ENCODE data around the gene TAS2R30.

The TAS2R30 gene, protein sequence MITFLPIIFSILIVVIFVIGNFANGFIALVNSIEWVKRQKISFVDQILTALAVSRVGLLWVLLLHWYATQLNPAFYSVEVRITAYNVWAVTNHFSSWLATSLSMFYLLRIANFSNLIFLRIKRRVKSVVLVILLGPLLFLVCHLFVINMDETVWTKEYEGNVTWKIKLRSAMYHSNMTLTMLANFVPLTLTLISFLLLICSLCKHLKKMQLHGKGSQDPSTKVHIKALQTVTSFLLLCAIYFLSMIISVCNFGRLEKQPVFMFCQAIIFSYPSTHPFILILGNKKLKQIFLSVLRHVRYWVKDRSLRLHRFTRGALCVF

DNA sequence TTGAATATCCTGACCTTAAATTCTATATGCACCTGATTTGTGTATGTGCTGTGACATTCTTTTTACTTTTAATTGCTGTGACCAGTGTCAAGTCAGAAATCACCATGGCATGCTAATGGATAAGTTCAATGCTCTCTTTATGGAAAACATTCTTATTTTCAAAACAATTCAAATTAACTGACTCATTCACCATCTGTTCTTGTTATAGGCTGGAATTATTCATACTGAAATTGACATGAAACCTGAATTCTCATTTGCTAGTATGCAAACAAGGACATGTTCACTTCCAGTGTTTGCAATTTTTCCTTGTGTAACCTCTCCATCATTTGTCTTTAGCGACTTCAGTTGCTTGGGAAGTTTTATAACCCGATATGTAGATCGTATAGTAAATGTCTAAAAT is at the start of gene TAS2R30:
Gene TAS2R30, minus strand, starts transcription at position 340 of the 400 bp plus-strand sequence. CDS start 400 bp downstream, outside the sequence.
- no peak for DNase-seq

DNA sequence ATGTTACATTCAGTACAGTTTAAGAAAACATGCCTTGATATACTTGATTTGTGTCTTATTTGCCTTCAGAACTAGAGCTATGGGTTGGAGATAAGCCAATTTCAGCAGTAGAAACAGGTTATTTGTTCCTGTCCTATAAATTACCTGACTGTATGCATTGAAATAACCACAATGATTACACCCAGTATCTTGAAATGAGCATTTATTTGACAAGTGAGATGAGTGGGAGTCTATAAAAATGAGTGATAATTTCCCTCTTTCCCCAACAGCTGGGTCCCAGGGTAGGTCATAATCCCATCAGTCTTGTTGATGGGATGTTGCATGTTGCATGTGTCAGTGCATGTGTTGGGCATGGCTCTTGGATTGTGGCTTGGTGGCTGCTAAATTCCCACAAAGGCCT is 48.6 kb upstream of the TAS2R30 start:
- DNase-seq = no peak

DNA sequence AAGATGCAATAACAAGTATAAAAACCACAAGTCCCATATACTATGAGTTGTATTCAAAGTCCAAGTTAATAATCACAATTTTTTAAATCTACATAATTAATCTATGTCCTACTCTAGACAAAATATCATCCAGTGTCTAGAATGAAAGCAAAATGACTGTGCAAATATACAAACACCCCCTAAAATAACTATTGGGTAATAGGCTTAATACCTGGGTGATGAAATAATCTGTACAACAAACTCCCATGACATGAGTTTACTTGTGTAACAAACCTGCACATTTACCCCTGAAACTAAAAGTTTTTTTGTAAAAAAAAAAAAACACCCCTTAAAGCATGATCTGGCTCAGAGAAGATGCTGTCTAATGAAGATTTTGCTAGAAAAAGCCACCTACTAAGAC is 48.1 kb upstream of the TAS2R30 start:
- no peak for DNase-seq

DNA sequence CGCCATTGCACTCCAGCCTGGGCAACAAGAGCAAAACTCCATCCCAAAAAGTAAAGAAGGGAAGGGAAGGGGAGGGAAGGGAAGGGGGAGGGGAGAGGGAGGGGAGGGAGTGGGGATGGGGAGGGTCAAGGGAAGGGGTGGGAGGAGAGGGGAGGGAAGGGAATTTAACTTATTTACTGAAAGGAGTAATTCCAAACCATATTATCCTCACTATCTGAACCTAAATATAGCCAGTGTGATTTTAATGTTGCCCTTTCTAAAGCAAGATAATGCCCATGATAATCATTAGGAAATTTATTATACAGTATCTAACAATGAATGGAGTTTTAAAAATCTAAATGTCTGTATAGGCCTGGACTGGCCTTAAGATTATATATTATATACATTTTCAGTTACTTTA is 43.8 kb upstream of the TAS2R30 start:
- DNase-seq = no peak

DNA sequence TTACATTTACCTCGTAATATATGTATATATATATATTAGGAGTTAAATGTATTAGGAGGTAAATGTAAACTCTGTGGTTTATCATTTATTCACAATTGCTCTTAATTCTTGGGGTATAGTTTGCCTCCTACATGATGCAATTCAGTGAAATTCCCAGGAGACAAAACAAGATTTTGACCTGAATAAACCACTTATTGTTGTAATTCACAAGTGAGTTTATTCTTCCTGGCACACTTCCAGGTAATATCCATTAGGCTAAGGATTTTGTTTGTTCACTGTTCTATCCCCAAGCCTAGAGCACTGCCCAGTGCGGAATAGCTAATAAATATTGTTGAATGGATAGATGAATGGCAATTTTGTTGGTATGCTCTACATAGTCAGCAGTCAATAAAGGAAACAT is 39.6 kb upstream of the TAS2R30 start:
- DNase-seq = no peak

DNA sequence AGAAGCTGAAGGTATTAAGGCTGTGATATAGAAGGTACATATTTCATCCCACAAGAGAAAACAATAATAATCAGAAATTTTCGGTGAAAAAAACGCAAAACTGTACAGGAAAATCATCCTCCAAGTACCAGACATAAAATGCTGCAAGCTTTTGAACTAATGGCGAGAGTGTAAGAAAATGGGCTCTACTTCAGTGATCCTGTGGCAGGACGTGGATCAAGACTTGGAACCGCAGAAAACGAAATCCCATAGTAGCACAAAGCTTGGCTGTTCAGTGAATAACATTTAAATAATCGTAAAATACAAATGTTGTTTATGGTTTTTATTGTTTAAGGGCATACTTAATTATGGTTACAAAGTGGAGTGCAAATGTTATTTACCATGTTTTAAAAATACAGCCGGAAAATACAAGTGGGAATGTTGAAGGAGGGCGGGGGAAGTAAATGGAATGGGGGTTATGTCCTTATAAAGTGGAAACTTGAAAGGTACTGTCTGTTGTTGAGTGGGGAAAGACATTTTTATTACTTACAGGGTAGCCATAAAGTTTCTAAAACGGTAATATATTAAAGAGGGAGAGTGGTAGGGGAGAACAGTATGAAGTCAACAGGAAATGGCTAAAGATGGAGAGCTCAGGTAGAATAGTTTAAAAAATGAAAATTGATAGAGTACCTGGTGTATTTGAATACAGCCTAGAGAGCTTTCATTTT is 37.7 kb upstream of the TAS2R30 start:
- peak in 1 of 2 experiments; percentile 58 for DNase-seq

DNA sequence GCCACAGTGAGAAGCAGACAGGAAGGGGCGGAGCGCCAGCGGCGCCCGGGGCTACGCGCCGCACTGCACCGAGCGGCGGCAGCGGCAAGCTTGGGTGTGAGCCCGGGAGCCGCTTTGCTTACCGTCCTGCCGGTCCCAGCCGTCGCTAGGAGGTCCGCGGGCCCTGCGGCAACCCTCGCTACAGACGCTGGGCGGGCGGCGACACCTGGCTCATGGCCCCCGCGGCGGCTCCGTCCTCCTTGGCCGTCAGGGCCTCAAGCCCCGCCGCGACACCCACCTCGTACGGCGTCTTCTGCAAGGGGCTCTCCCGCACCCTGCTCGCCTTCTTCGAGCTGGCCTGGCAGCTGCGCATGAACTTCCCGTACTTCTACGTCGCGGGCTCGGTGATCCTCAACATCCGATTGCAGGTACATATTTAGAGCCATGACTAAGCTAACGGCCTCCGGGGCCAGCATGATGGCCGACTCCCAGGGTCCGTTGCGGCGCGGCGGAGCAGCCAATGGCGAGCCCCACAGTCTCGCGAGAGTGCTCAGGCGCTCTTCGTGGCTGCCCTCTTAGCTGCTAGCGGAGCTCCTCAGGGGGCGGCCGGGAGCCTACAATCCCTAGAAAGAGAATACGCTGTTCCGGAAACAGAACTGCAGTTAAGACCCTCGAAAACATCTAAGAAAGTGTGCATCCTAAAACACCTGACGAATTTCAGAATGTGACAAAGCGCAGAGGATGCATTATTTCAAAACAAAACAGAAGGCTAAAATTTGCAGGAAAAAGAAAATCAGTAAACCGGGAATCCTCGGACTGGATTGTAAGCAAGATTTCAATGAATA is 36.9 kb upstream of the TAS2R30 start, which contains the start of gene SMIM10L1:
Gene SMIM10L1, plus strand, starts transcription at position 50 of the 824 bp plus-strand sequence. Its CDS starts 163 bp downstream, at position 213.
- DNase-seq = peak; percentile 86 to 92

DNA sequence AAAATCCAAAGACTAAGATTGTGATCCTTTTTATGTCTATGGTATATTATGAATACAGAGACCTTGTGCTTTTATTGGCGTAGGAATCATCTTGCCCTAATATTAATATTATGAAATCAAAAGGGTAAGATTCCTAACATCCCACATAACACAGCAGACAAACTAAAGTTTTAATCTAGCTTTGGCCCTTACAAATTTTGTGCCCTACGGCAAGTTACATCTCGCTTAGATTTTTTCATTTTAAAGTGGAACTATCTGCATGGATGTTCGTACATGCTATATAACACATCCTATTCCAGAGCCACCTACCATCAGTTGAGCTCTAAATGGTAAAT is 36.3 kb upstream of the TAS2R30 start:
- no peak for DNase-seq

DNA sequence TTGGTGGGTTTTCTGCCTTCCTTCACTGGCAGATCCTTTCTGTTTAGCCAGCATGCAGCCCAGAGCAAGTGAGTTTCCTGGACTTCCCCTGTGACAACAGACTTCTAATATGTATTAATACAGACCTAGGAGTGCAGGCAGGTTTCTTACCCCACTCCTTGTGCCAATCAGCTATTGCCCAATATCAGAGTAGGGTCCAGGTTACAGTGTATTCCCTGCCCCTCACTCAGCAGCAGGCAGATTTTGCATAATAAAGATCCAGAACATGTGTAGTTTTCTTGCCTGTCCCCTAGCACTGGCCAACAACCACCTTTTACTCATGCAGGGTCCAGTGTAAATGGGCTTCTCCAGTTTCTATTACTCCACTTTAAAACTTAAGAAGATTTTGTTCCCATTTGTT is 31.9 kb upstream of the TAS2R30 start:
- no peak for DNase-seq

DNA sequence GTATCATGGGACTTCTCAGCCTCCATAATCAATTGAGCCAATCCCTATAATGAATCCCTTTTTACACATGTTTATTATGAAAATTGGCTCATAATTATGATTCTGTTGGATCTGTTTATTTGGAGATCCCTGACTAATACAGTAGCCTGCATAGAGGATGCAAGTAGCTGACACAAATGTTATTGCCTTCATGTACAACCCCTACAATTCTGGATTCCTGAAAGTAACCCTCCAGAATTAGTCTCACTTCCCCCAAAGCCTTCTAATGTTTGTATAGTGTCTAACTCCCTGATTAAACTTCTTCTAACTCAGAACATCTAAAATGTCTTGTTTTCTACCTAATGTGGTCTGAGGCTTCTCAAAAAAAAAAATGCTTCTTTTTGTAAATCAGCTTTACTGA is 29.9 kb upstream of the TAS2R30 start:
- DNase-seq = no peak

DNA sequence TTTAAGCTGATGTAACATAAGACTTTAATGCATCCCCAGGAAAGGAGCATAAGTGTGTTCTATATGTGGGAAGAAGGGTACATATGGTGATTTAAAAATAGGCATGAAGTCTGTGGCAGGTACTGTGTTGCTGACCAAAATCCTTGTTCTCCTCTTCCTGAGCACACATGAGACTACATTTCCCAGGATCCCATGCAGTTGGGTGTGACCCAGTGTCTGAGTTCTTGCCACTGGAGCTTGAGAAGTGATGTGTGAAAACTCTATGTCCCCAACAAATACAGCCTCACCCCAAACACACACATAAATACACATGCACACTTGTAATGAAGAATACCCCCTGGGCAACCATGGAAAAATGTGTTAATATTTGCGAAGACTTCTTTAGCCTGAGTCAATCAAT is 28.1 kb upstream of the TAS2R30 start:
- no peak for DNase-seq

DNA sequence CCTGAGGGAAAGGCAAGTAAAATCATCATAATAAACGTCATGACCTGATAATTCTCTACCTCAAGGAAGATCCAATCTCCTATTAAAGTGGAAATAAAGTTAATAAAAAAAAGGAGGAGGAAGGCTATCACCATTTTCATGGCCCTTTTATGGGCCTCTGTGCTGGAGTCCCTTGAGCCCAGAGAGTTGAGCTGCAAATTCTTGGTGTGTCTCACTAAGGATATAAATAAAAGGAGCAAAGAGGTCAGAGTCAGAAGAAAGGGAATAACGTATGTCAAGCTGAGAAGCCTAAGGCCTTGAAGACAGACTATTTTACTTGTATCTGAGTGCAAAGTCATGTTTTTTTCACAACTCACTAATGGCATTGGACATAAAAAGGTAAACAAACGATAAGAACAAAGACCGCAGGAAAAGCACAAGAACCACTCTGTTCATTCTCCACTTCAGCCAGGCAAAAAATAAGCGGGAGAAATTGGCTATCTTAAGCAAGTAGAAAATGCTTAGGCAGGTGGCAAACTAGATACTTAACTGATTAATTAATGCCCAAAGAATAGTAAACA is 24.5 kb upstream of the TAS2R30 start:
- no peak for DNase-seq

DNA sequence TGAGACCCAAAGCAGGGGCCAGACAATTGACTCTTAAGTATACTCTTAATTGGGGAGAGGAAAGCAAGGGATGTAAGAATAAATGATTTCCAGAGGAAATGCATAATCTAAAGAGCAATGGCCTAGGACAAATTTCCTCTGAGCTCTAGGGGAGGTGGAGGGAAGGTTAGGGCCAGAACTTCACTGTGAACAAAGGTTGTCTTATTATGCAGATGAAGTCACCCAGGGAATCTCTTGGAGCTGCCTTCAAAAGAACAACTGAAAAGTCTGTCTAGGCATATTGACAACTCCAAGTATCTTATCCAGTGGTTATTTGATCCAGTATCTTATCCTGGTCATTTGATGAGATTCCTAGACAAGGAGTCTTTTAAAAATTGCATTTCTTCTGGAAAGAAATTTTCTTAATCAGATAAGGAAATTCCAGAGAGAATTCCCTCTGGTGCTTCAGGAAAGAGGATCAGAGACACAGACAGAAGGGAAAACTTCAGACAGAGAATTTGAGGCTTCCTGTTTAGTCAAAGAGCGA is 20.0 kb upstream of the TAS2R30 start:
- no peak for DNase-seq

DNA sequence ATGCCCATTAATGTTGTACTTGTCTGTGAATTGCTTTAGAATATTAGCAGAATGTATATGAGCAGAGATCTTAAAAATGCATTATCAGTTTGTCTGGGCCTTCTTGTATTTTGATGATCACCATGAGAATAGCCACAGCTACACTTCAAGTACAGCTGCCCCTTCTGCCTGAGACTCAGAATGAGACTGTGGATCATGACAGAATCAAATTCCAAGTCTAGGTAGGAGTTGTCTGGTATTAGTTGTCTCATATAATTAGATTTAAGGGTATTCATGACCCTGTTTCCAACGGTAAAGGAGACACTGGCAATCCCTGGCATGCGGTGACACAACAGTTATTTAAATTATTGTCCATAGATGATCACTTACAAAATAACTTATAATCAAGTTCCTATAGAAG is 18.3 kb upstream of the TAS2R30 start:
- no peak for DNase-seq

DNA sequence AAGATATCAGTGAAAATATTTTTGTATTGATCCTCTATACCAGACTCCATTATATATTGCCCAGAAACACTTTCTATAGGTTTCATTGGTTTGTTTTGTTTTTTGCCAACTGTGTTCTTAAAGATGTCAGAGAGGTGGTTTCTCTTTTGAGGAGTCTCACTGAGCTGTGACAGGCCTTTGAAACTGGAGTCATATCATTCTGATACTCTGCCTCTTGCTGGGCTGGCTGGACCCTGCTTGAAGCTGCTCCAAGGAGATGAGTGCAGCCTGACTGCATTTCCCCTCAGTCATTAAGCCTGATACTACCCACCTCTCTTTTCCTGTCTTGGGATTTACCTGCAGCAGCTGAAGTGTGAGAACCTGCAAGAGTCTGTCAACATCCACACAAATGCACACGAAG is 16.4 kb upstream of the TAS2R30 start:
- DNase-seq = no peak

DNA sequence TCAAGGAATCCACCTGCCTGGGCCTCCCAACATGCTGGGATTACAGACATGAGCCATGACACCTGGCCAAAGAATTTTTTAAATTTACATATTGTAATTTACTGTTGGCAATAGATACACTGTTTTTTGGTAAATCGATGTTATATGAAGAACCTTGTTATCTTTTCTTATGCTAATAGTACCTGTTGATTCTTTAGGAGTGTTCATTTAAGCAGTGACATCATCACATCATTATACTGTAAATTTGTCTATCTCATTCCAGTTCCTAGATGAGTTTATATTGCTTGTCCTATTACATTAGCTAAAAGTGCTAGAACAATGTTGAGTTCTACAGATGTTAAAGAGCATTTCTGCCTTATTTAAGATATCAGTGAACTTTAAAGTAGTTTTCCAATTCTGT is 13.0 kb upstream of the TAS2R30 start:
- DNase-seq = no peak

DNA sequence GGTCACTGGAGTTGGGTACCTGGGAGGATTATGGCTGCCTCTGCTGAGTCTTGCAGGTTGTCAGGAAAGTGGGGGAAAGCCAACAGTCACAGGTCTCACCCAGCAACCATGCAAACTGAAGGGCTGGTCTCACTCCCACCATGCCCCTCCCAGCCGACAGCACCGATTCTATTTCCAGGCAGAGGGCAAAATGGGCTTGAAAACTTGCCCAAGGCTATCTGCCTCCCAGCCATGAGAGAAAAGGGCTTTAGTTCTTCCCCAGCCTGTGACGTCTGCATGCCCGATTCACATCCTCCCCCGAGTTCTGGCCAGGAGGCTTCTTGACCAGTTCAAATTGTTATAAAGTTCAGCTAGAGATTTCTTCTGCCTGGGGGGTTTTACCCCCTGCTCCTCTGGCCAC is 9.9 kb upstream of the TAS2R30 start:
- DNase-seq = no peak

DNA sequence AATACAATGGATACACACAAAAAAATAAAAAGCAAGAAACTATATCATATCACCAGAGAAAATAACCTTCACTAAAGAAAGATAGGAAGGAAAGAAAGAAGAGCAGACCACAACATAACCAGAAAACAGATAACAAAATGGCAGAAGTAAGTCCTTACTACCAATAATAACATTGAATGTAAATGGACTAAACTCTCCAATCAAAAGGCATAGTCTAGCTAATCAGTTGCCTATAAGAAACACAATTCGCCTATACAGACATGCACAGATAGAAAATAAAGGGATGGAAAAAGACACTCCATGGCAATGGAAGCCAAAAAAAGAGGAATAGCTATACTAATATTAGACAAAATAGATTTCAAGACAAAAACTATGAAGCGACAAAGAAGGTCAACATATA is 8.9 kb upstream of the TAS2R30 start:
- DNase-seq = no peak

DNA sequence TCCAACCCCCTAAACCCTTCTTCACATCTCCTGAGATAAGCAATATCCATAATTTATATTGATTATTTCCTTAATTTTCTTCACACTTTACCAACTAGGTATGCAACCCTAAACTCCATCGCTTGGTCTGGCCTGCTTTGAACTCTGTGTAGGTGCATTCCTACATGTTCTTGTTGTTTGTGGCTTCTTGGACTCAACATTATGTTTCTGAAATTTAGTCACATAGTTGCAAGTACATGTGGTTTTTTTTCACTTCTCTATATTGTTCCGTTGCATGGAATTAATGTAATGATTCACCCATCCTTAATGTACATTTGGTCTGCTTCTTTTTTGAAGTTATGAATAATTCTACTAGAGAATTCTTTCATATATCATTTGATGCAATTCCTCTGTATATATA is 1.6 kb upstream of the TAS2R30 start:
- DNase-seq = no peak

DNA sequence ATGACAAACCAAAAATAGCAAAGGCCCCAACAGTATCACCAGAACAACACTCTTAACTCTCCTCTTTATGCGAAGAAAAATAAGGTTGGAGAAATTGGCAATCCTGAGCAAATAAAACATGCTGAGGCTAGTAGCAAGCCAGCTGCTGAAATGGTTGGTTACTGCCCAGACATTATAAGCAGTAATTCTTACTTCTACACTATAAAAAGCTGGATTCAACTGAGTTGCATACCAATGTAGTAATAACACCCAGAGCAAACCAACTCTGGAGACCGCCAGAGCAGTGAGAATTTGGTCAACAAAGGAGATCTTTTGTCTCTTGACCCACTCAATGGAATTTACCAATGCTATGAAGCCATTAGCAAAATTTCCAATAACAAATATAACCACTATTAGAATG is 628 bp downstream of the TAS2R30 start:
- no peak for DNase-seq

DNA sequence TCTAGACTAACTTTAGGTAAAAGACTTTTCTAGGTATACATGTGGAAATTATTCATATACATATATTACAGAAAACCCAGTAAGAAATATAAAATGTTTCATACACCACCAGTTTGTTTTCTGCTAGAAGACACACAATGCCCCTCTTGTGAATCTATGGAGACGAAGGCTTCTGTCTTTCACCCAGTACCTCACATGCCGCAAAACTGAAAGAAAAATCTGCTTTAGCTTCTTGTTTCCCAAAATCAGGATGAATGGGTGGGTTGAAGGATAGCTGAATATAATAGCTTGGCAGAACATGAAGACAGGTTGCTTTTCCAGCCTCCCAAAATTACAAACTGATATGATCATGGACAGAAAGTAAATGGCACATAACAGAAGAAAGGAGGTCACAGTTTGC is 1.3 kb downstream of the TAS2R30 start:
- DNase-seq = no peak

DNA sequence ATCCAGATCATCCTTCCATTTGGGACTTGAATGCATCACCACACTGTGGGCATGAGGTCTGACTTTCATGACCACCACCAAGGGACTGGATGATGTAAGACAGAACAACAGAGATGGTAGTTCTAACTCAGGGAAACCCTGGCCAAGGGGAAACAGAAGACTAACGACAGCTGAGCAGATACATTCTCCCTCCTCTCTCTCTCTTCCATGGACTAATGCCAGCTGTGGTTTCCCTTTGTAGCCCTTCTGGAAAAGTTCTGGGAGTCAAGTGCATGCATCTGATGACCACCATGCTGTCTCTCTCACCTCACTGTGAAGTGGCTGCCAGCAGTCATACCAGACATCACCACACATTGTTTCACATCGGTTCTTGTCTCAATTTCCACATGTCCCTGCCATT is 3.4 kb downstream of the TAS2R30 start:
- no peak for DNase-seq

DNA sequence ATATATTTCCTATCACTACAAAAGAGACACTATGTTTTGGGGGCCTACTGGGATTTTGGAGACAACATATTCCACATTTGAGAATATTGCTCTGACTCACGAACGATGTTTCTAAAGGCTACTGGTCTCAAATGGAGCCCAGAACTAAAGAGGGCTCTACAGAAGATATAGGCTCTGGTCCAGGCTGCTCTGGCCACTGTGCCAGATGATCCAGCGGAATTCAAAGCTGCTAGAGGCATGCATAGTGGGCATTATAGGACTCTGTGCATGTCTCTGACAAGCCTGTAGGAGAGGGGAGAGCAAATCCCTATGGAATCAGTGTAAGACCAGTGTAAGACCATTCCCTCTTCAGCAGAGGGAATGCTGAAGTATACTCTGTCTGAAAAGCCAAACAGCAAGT is 4.1 kb downstream of the TAS2R30 start:
- DNase-seq = no peak

Data from SW 1271 (cell line).